ENCODE data around the gene FILIP1L. TPM values are rescaled to one million over a fixed set of nuclear protein-coding genes. Genes with fewer than 3 reads are reported as not detected.
A peak's percentile ranks its signal among the peaks of the same experiment; 100 is the strongest.

Gene FILIP1L
- polyA plus RNA-seq, 1 donor, result 36.3 TPM

DNA sequence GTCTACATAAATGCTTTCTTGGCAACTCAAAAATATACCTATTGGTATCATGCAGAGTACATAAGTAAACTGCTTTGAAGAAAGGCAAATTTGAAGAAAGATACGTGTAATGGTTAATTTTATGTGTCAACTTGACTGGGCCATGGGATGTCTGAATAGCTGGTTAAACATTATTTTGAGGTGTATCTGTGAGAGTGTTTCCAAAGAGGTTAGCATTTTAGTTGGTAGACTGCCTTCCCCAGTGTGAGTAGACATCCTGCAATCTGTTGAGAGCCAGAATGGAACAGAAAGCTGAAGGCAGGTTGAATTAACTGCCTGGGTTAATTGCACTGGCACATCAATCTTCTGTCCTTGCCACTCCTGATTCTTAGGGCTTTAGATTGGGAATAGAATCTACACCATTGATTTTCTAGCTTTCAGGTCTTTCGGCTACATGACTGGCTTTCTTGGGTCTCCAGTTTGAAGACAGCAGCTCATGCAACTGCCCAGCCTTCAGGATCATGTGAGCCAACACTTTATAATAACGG is 198.3 kb downstream of the FILIP1L start:
- H3K9me3 ChIP-seq (ENCODE audit: control insufficient read depth, low read depth, low read length), result no peaks in the 10 kb centered on the region
- no peak overlapping the region for H3K4me3 ChIP-seq (ENCODE audit: low read length)
- no peak overlapping the region for H3K27ac ChIP-seq (ENCODE audit: low read length)
- H3K4me1 ChIP-seq (ENCODE audit: control insufficient read depth, insufficient read depth, low read length), result peaks cover 16% of the 10 kb centered on the region
- H3K36me3 ChIP-seq (ENCODE audit: control insufficient read depth, insufficient read depth, low read length), result no peaks in the 10 kb centered on the region
- H3K27me3 ChIP-seq (ENCODE audit: control insufficient read depth, insufficient read depth, low read length), result no peaks in the 10 kb centered on the region
- WGBS (ENCODE audit: insufficient coverage, low lambda C conversion rate), result no CpG with 5 or more reads among the region's 3 CpGs
- DNase-seq, result no peak

DNA sequence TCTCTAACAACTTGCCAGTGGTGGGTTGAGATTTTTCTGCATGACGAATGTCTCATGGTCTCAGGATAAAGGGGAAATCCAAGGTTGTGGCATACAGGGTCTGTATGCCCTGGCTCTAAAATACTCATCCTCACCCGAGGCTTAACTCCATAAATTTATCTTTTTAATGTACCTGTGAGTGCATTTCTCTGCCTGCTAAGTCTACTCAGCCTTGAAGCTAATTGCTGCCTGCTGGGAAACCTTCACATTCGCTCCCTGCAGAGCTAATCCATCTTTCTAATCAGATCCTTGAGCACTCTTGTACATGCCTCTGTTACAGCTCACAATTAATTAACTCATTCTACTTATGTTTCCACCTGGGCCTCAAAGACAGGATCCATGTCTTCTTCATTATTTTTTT is 202.9 kb downstream of the FILIP1L start:
- Histone ChIP-seq H3K27me3 (ENCODE audit: control insufficient read depth, insufficient read depth, low read length) (no peaks in the 10 kb centered on the region), H3K9me3 (ENCODE audit: control insufficient read depth, low read depth, low read length) (no peaks in the 10 kb centered on the region), H3K27ac (ENCODE audit: low read length) (no peak overlapping the region), H3K4me1 (ENCODE audit: control insufficient read depth, insufficient read depth, low read length) (no peaks in the 10 kb centered on the region), H3K36me3 (ENCODE audit: control insufficient read depth, insufficient read depth, low read length) (no peaks in the 10 kb centered on the region), H3K4me3 (ENCODE audit: low read length) (no peak overlapping the region)
- DNase-seq, result no peak
- 40% methylated on average over 1 of the region's 3 CpGs for WGBS (ENCODE audit: insufficient coverage, low lambda C conversion rate)

DNA sequence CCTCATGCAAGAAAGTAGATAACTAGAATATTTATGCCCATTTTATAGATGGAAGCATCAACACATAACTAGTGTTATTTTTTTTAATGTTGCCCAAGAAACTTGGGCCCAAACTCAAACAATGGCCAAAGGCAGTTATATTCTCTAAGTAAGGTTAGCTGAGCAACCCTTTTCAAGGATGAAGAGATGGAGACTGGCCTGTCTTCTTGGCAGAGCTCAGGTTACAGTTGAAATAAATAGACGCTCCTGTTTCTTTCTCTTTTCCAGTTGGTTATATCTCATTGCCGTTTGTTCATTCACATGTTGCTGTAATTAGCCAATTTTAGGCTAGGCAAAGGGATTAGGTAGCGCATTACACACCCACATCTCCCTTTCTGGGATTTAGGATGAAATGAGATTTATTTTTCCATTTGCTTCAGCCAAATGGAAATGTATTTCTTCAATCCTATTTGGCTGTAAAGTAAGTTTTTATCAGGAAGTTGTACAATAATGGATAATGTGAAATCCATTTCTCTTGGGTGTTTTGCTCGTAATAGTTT is 203.5 kb downstream of the FILIP1L start:
- H3K36me3 ChIP-seq (ENCODE audit: control insufficient read depth, insufficient read depth, low read length), result no peaks in the 10 kb centered on the region
- no peaks in the 10 kb centered on the region for H3K27me3 ChIP-seq (ENCODE audit: control insufficient read depth, insufficient read depth, low read length)
- H3K4me1 ChIP-seq (ENCODE audit: control insufficient read depth, insufficient read depth, low read length), result no peaks in the 10 kb centered on the region
- WGBS (ENCODE audit: insufficient coverage, low lambda C conversion rate), result 100% methylated on average over 1 of the region's 4 CpGs
- DNase-seq, result no peak
- no peaks in the 10 kb centered on the region for H3K9me3 ChIP-seq (ENCODE audit: control insufficient read depth, low read depth, low read length)
- no peak overlapping the region for H3K27ac ChIP-seq (ENCODE audit: low read length)
- H3K4me3 ChIP-seq (ENCODE audit: low read length), result no peak overlapping the region

DNA sequence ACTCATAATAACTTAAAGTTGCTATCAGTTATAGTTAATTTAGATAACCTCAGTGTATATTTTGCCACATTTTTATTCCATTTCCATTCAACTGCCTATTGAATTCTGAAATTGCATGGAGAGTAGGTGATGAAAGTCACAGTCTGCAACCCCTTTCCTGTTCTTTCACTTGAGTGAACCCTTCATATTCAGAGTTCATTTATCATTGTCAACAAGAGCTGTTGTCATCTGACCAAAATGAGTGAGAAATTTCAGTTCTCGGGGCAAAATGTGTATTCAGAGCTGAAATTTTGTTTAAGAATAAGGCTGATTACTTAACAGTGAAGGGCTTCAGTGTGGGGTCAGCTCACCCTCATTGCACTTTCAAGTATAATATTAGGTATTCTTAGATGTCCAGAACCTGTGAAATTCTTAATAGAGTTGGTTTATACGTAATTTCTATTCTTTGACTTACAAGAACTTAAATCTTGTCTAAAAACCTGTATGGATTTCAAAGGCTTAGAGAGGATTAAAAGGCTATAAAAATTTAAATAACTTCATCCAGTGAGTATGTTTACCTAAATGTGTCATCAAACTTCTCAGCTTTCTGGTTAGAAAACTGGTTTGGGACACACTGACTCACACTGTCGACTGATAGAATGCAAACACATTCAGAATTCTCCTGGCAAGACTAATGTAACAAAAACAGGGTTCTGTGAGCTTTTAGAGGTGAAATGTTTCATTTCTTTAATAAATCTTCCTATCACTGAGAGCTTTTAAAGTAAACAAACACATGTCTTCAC is 204.4 kb downstream of the FILIP1L start:
- H3K9me3 ChIP-seq (ENCODE audit: control insufficient read depth, low read depth, low read length), result no peaks in the 10 kb centered on the region
- no peaks in the 10 kb centered on the region for H3K27me3 ChIP-seq (ENCODE audit: control insufficient read depth, insufficient read depth, low read length)
- 100% methylated on average over 1 of the region's 3 CpGs for WGBS (ENCODE audit: insufficient coverage, low lambda C conversion rate)
- no peaks in the 10 kb centered on the region for H3K36me3 ChIP-seq (ENCODE audit: control insufficient read depth, insufficient read depth, low read length)
- no peak overlapping the region for H3K4me3 ChIP-seq (ENCODE audit: low read length)
- H3K4me1 ChIP-seq (ENCODE audit: control insufficient read depth, insufficient read depth, low read length), result no peaks in the 10 kb centered on the region
- no peak for DNase-seq
- no peak overlapping the region for H3K27ac ChIP-seq (ENCODE audit: low read length)

- Histone ChIP-seq H3K27ac (ENCODE audit: low read length) (no peak overlapping the region), H3K9me3 (ENCODE audit: control insufficient read depth, low read depth, low read length) (no peaks in the 10 kb centered on the region), H3K4me3 (ENCODE audit: low read length) (no peak overlapping the region), H3K4me1 (ENCODE audit: control insufficient read depth, insufficient read depth, low read length) (no peaks in the 10 kb centered on the region), H3K27me3 (ENCODE audit: control insufficient read depth, insufficient read depth, low read length) (no peaks in the 10 kb centered on the region), H3K36me3 (ENCODE audit: control insufficient read depth, insufficient read depth, low read length) (no peaks in the 10 kb centered on the region)
- no CpG with 5 or more reads among the region's 2 CpGs for WGBS (ENCODE audit: insufficient coverage, low lambda C conversion rate)
- no peak for DNase-seq
Observed at GRCh38 chr3:99907959-99908544, 206.2 kb downstream of the FILIP1L start.

- H3K4me1 ChIP-seq (ENCODE audit: control insufficient read depth, insufficient read depth, low read length), result peaks cover 7% of the 10 kb centered on the region
- no peaks in the 10 kb centered on the region for H3K27me3 ChIP-seq (ENCODE audit: control insufficient read depth, insufficient read depth, low read length)
- no peak overlapping the region for H3K4me3 ChIP-seq (ENCODE audit: low read length)
- no peaks in the 10 kb centered on the region for H3K36me3 ChIP-seq (ENCODE audit: control insufficient read depth, insufficient read depth, low read length)
- DNase-seq, result no peak
- H3K27ac ChIP-seq (ENCODE audit: low read length), result no peak overlapping the region
- no peaks in the 10 kb centered on the region for H3K9me3 ChIP-seq (ENCODE audit: control insufficient read depth, low read depth, low read length)
Observed at GRCh38 chr3:99903869-99904268, 210.4 kb downstream of the FILIP1L start.

GRCh38 chr3:99902091-99902490 is 212.2 kb downstream of the FILIP1L start:
- Histone ChIP-seq H3K4me3 (ENCODE audit: low read length) (no peak overlapping the region), H3K36me3 (ENCODE audit: control insufficient read depth, insufficient read depth, low read length) (no peaks in the 10 kb centered on the region), H3K27ac (ENCODE audit: low read length) (peak overlapping the region; percentile 48), H3K9me3 (ENCODE audit: control insufficient read depth, low read depth, low read length) (no peaks in the 10 kb centered on the region), H3K4me1 (ENCODE audit: control insufficient read depth, insufficient read depth, low read length) (peaks cover 7% of the 10 kb centered on the region), H3K27me3 (ENCODE audit: control insufficient read depth, insufficient read depth, low read length) (no peaks in the 10 kb centered on the region)
- DNase-seq, result no peak
- WGBS (ENCODE audit: insufficient coverage, low lambda C conversion rate), result no CpG with 5 or more reads among the region's 1 CpG

GRCh38 chr3:99901200-99901926 is 212.9 kb downstream of the FILIP1L start:
- DNase-seq, result peak; percentile 59 to 86
- Histone ChIP-seq H3K27me3 (ENCODE audit: control insufficient read depth, insufficient read depth, low read length) (no peaks in the 10 kb centered on the region), H3K36me3 (ENCODE audit: control insufficient read depth, insufficient read depth, low read length) (no peaks in the 10 kb centered on the region), H3K27ac (ENCODE audit: low read length) (peak overlapping the region; percentile 48), H3K4me1 (ENCODE audit: control insufficient read depth, insufficient read depth, low read length) (peaks cover 7% of the 10 kb centered on the region), H3K4me3 (ENCODE audit: low read length) (no peak overlapping the region), H3K9me3 (ENCODE audit: control insufficient read depth, low read depth, low read length) (no peaks in the 10 kb centered on the region)
- 25% methylated on average over 2 of the region's 6 CpGs for WGBS (ENCODE audit: insufficient coverage, low lambda C conversion rate)

DNA sequence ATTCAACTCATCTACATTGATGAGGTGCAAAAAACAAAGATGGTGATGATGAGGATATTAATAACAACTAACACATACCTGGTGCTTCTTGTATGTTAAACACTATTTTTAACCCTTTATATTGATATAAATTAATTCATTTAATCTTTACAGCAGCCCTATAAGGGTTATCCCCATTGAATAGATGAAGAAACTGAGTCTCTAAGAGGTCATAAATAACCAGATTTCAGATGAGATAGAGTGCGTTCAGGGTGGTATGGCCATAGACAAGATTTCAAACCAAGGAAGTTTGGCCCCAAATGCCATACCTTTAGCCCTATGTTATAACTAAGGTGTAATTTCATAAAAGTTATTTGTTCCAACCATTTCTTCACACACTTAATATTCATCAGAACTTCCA is 214.1 kb downstream of the FILIP1L start:
- H3K9me3 ChIP-seq (ENCODE audit: control insufficient read depth, low read depth, low read length), result no peaks in the 10 kb centered on the region
- H3K36me3 ChIP-seq (ENCODE audit: control insufficient read depth, insufficient read depth, low read length), result no peaks in the 10 kb centered on the region
- H3K27ac ChIP-seq (ENCODE audit: low read length), result no peak overlapping the region
- no peak for DNase-seq
- H3K4me3 ChIP-seq (ENCODE audit: low read length), result no peak overlapping the region
- no peaks in the 10 kb centered on the region for H3K27me3 ChIP-seq (ENCODE audit: control insufficient read depth, insufficient read depth, low read length)
- H3K4me1 ChIP-seq (ENCODE audit: control insufficient read depth, insufficient read depth, low read length), result peaks cover 7% of the 10 kb centered on the region
- no CpG with 5 or more reads among the region's 1 CpG for WGBS (ENCODE audit: insufficient coverage, low lambda C conversion rate)

- no peaks in the 10 kb centered on the region for H3K9me3 ChIP-seq (ENCODE audit: control insufficient read depth, low read depth, low read length)
- no peaks in the 10 kb centered on the region for H3K36me3 ChIP-seq (ENCODE audit: control insufficient read depth, insufficient read depth, low read length)
- peaks cover 7% of the 10 kb centered on the region for H3K4me1 ChIP-seq (ENCODE audit: control insufficient read depth, insufficient read depth, low read length)
- no peaks in the 10 kb centered on the region for H3K27me3 ChIP-seq (ENCODE audit: control insufficient read depth, insufficient read depth, low read length)
- no peak overlapping the region for H3K27ac ChIP-seq (ENCODE audit: low read length)
- H3K4me3 ChIP-seq (ENCODE audit: low read length), result no peak overlapping the region
- no peak for DNase-seq
- 100% methylated on average over 2 of the region's 3 CpGs for WGBS (ENCODE audit: insufficient coverage, low lambda C conversion rate)
Observed at GRCh38 chr3:99899603-99900002, 214.7 kb downstream of the FILIP1L start.

Measured in large intestine (tissue), 3 donors.